Neuron (in vitro differentiated cells): ENCODE results near the gene ALKBH5.

Source experiments
- H2AFZ ChIP-seq: one replicate; pipeline ENCODE4 v1.6.1; 2013; ENCODE audit warnings: low read depth, mild to moderate bottlenecking, inconsistent platforms, low read length, moderate library complexity
- H3K27me3 ChIP-seq: one replicate; pipeline ENCODE4 v1.6.1; 2013; ENCODE audit warnings: low read length; ENCODE audit not compliant: insufficient read depth
- H3K36me3 ChIP-seq: one replicate; pipeline ENCODE4 v1.6.1; 2013; ENCODE audit warnings: low read length; ENCODE audit not compliant: insufficient read depth
- H3K4me1 ChIP-seq: one replicate; pipeline ENCODE4 v1.6.1; 2013; ENCODE audit warnings: low read length; ENCODE audit not compliant: insufficient read depth
- H3K4me3 ChIP-seq: 2 replicates; pipeline ENCODE4 v1.5.1; 2013; ENCODE audit warnings: mild to moderate bottlenecking, low read length, moderate library complexity
- H3K9me3 ChIP-seq: one replicate; pipeline ENCODE4 v1.6.1; 2013; ENCODE audit warnings: low read length

Gene ALKBH5

GRCh38 chr17:18183334-18184142 lies at the start of gene ALKBH5:
Gene ALKBH5, plus strand, starts transcription at chr17:18183828. Its CDS starts 416 bp downstream, at chr17:18184244.
- peaks cover 9% of the 10 kb centered on the region for H3K36me3 ChIP-seq
- H3K4me1 ChIP-seq = peaks cover 50% of the 10 kb centered on the region
- H3K4me3 ChIP-seq = peak within 1 kb of the TSS; percentile 90
- H3K27me3 ChIP-seq = no peaks in the 10 kb centered on the region
- H3K9me3 ChIP-seq = no peaks in the 10 kb centered on the region
- H2AFZ ChIP-seq = peak within 1 kb of the TSS; percentile 81

DNA sequence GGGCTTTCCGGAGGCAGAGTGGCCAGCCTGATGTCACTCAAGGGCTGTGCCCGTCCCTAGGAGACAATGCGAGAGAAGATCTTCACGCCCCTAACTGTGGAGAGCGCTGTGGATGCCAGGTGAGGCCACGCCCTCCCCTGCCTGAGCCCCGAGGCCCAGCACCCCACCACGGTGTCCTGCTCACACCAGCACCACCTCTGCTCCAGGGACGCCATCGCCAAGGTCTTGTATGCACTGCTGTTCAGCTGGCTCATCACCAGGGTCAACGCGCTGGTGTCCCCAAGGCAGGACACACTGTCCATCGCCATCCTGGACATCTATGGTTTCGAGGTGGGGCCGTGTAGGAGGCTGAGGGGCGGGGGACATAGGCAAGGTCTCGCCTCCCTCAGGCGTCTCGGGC lies 47.3 kb upstream of the ALKBH5 start:
- Histone ChIP-seq H3K27me3 (peaks cover 8% of the 10 kb centered on the region), H3K36me3 (no peaks in the 10 kb centered on the region), H3K4me3 (no peak overlapping the region), H3K9me3 (no peaks in the 10 kb centered on the region), H2AFZ (no peak overlapping the region), H3K4me1 (no peaks in the 10 kb centered on the region)

- no peaks in the 10 kb centered on the region for H3K9me3 ChIP-seq
Measured at GRCh38 chr17:18138065-18138749, 45.4 kb upstream of the ALKBH5 start.

DNA sequence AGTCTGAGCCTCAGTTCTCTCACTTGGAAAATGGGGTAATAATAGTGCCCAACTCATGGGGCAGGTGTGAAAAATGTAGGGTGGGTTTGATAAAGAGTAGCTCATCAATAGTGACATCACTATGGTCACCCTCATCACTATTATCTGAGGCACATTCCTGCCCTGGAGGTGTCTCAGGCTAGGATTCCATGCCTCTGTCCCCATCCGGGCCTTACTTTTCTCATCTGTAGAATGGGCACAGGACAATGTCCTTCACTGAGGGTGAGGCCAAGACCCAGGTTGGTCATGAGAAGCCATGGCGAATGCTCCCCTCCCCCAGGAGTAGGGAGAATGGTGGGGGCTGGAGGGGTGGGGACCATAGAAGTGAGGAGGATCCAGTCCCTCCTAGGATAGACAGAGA lies 44.5 kb upstream of the ALKBH5 start:
- H3K4me3 ChIP-seq = no peak overlapping the region
- no peaks in the 10 kb centered on the region for H3K4me1 ChIP-seq
- no peak overlapping the region for H2AFZ ChIP-seq
- H3K27me3 ChIP-seq = no peaks in the 10 kb centered on the region
- H3K9me3 ChIP-seq = no peaks in the 10 kb centered on the region
- no peaks in the 10 kb centered on the region for H3K36me3 ChIP-seq

More at GRCh38 chr17:18138065-18138749, 45.4 kb upstream of the ALKBH5 start:
- no peaks in the 10 kb centered on the region for H3K36me3 ChIP-seq
- no peak overlapping the region for H2AFZ ChIP-seq
- H3K27me3 ChIP-seq = no peaks in the 10 kb centered on the region
- no peak overlapping the region for H3K4me3 ChIP-seq
- no peaks in the 10 kb centered on the region for H3K4me1 ChIP-seq

- H3K4me1 ChIP-seq = no peaks in the 10 kb centered on the region
- H3K27me3 ChIP-seq = peaks cover 1% of the 10 kb centered on the region
- H3K4me3 ChIP-seq = no peak overlapping the region
- H3K36me3 ChIP-seq = no peaks in the 10 kb centered on the region
- no peaks in the 10 kb centered on the region for H3K9me3 ChIP-seq
- no peak overlapping the region for H2AFZ ChIP-seq
Measured at GRCh38 chr17:18139498-18139897, 44.1 kb upstream of the ALKBH5 start.

- H3K27me3 ChIP-seq = peaks cover 5% of the 10 kb centered on the region
- no peaks in the 10 kb centered on the region for H3K9me3 ChIP-seq
- H3K4me3 ChIP-seq = no peak overlapping the region
- no peaks in the 10 kb centered on the region for H3K4me1 ChIP-seq
- no peaks in the 10 kb centered on the region for H3K36me3 ChIP-seq
- no peak overlapping the region for H2AFZ ChIP-seq
Measured at GRCh38 chr17:18139949-18140348, 43.7 kb upstream of the ALKBH5 start.

DNA sequence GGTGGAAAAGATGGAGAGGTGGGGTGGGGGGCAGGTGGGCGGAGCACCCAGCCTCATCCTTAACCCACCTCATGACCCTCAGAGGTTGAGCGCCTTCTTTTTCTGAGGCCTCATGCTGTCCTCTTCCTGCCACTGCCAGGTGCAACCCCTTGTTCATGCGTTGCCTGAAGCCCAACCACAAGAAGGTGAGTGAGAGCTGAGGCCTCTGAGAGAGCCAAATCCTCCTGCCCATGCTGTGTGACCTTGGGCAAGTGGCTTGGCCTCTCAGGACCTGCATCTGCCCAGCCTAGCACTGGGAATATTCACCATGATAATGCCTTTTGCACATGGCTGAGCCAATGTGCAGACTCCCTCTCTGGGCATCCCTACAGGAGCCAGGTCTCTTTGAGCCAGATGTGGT lies 43.0 kb upstream of the ALKBH5 start:
- Histone ChIP-seq H3K27me3 (peaks cover 5% of the 10 kb centered on the region), H2AFZ (no peak overlapping the region), H3K4me3 (no peak overlapping the region), H3K36me3 (no peaks in the 10 kb centered on the region), H3K4me1 (no peaks in the 10 kb centered on the region), H3K9me3 (no peaks in the 10 kb centered on the region)

GRCh38 chr17:18141210-18141803 lies 42.3 kb upstream of the ALKBH5 start:
- peaks cover 5% of the 10 kb centered on the region for H3K27me3 ChIP-seq
- H3K9me3 ChIP-seq = no peaks in the 10 kb centered on the region
- H3K4me3 ChIP-seq = no peak overlapping the region

GRCh38 chr17:18142417-18142816 lies 41.2 kb upstream of the ALKBH5 start:
- Histone ChIP-seq H3K36me3 (no peaks in the 10 kb centered on the region), H3K9me3 (no peaks in the 10 kb centered on the region), H3K27me3 (peaks cover 5% of the 10 kb centered on the region)

More at GRCh38 chr17:18141210-18141803, 42.3 kb upstream of the ALKBH5 start:
- no peaks in the 10 kb centered on the region for H3K4me1 ChIP-seq
- no peak overlapping the region for H2AFZ ChIP-seq
- H3K36me3 ChIP-seq = no peaks in the 10 kb centered on the region

GRCh38 chr17:18143044-18143936 lies 40.3 kb upstream of the ALKBH5 start:
- peaks cover 5% of the 10 kb centered on the region for H3K27me3 ChIP-seq
- no peaks in the 10 kb centered on the region for H3K36me3 ChIP-seq
- H3K9me3 ChIP-seq = no peaks in the 10 kb centered on the region
- no peaks in the 10 kb centered on the region for H3K4me1 ChIP-seq
- H3K4me3 ChIP-seq = no peak overlapping the region
- H2AFZ ChIP-seq = no peak overlapping the region

More at GRCh38 chr17:18142417-18142816, 41.2 kb upstream of the ALKBH5 start:
- H2AFZ ChIP-seq = no peak overlapping the region
- no peaks in the 10 kb centered on the region for H3K4me1 ChIP-seq
- no peak overlapping the region for H3K4me3 ChIP-seq

DNA sequence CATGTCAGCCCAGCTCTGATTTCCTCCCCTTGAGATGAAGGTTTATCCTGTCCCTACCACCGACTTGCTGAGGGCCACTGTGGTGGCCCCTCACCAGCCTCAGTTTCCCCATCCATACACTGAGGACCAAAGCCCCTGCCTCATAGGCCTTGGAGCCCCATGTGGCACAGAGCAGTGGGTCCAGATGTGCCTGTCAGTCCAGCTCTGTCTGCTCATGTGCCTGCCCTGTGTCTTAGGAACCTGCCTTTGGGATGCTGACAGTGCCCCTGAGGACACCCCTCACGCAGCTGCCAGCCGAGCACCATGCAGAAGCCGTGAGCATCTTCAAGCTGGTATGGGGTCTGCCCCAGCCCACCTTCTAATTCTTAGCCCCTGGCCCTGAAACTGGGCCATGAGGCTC lies 39.4 kb upstream of the ALKBH5 start:
- H3K27me3 ChIP-seq = peaks cover 5% of the 10 kb centered on the region
- no peak overlapping the region for H2AFZ ChIP-seq
- H3K36me3 ChIP-seq = no peaks in the 10 kb centered on the region
- no peaks in the 10 kb centered on the region for H3K4me1 ChIP-seq
- no peak overlapping the region for H3K4me3 ChIP-seq
- H3K9me3 ChIP-seq = no peaks in the 10 kb centered on the region

DNA sequence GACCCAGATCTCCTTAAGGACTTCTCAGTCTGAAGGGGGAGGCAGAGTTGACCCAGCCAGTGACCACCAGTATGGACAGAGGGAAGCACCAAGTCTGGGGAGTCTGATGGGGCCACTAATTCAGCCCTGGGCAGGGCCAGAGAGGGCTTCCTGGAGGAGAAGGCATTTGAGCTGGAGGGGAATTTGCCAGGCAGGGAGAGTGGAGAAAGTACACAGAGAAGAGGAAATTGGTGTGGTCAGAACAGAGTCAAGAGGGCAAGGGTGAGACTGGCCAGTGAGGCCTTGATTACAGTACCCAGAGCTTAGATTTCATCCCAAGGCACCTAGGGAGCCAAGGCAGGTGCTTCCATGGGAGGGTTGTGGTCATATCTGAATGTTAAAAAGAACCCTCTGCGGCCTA lies 38.8 kb upstream of the ALKBH5 start:
- Histone ChIP-seq H3K4me3 (no peak overlapping the region), H3K27me3 (peaks cover 5% of the 10 kb centered on the region), H3K36me3 (no peaks in the 10 kb centered on the region)

More for the DNA sequence above, 38.8 kb upstream of the ALKBH5 start:
- Histone ChIP-seq H3K4me1 (no peaks in the 10 kb centered on the region), H2AFZ (no peak overlapping the region), H3K9me3 (no peaks in the 10 kb centered on the region)
